ENCODE measurements around the gene WDR20.
"Not testable (repeated sequence)": the region's sequence is repeated elsewhere in the genome, so short reads cannot be mapped to it uniquely, and the experiment has no call there.

The WDR20 gene

DNA sequence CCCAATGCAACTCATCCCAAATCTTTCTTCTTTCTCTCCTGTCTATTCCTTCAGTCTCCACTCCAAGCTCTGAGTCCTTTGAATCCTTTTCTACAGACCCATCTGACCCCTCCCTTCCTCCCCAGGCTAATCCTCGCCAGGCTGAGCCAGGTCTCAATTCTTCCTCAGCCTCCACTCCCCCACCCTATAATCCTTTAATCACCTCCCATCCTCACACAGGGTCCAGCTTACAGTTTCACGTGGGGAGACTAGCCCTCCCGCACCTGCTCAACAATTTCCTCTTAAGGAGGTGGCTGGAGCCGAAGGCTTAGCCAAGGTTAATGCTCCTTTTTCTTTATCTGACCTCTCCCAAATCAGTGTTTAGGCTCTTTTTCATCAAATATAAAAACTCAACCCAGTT, 101.5 kb downstream of the WDR20 start:
- no peak for DNase-seq

DNA sequence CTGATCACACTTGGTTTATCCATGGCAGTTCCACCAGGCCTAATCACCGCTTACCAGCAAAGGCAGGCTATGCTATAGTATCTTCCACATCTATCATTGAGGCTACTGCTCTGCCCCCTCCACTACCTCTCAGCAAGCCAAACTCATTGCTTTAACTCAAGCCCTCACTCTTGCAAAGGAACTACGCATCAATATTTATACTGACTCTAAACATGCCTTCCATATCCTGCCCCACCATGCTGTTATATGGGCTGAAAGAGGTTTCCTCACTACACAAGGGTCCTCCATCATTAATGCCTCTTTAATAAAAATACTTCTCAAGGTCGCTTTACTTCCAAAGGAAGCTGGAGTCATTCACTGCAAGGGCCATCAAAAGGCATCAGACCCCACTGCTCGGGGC, 104.1 kb downstream of the WDR20 start:
- not testable (repeated sequence) for DNase-seq

DNA sequence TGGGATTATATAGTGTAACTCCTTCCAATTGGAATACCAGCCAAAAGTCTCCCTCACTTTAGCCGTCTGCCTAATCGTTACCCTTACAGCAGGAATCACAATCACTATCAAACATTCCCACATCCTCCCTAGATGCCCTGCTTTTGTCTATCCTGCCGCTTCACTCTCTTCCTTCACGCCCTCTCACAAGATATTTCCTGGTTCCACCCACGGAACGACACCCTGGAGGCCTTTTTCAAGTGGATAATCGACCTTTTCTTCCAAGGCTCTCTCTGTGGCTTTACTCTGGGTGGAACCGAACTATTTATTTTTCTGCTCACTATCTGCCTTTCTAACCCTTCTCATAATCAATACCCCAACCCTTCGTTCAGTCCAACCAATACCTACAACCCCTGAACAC, 106.4 kb downstream of the WDR20 start:
- no peak for DNase-seq

GRCh38 chr14:102248121-102248520, 108.4 kb downstream of the WDR20 start:
- DNase-seq: no peak

- no peak for DNase-seq
Observed at GRCh38 chr14:102249041-102249440, 109.3 kb downstream of the WDR20 start.

DNA sequence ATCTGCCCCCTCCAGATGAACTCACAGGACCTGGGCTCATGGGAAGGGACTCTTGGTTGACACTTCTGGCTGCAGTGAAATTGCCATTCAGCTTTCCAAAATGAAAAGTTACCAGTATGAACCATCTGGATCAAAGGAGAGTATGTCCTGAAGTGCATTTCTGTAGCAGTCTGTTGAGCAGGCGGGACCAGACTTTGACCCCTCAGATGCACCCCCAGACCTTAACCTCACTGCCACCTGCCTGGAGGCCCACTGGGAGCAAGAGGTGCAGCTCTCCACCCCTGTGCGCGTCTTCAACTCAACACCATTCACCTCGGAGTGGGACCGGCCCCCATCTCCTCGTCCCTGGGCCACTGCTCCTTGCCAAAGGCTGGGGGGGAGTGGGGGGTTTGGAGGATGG, 110.3 kb downstream of the WDR20 start:
- DNase-seq: no peak

DNA sequence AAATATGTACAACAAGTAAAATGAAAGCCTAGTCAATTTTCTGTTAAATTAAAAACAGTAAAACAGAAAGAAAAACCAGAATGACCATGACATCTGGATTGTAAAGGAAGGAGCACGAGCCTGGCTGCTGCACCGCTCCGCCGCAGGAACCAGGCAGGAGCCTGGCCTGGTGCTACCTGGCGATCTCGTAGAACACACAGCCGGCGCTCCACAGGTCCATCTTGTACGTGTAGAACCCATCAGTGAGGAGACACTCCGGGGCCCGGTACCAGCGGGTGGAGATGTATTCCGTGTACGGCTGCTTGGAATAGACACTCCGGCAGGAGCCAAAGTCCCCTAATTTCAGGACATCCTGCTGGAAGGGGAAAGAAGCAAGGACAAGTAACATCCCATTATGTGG, 110.9 kb downstream of the WDR20 start:
- DNase-seq: no peak

- no peak for DNase-seq
Observed at GRCh38 chr14:102251161-102251560, 111.5 kb downstream of the WDR20 start.

GRCh38 chr14:102252834-102253801, 113.4 kb downstream of the WDR20 start:
- no peak for DNase-seq

DNA sequence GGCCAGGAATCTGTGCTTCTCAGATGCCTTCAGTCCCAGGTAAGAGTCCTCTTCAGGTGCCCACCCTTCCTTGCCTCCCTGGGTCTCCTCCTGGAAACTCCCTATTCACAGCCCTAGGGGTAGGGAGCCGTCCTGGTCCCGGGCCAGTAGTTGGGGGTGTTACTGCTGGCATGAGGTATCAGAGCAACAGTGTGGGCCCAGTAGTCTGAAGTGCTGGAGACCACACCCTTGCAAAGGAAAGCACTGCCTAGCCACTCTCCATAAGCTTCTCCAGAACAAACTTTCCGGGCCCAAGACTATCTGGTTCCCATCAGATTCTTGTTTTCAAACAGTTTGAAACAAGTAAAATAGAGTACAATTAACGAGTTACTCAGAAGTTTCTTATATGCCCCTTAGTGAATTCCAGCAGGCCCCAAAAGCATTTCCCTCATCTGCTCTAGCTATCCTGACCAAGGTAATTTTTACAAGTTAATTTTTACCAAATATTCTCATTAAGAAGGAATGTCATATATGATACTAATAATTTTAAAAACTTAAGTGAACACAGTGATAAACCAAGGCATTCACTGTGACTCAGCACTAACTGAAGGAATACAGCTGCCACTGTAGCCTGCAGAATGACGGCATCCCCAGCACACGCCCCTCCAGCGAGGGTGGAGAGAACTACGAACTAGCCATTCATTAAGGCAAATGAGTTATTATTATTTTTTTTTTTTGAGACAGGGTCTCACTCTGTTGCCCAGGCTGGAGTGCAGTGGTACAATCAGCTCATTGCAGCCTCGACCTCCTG, 115.9 kb downstream of the WDR20 start:
- no peak for DNase-seq

DNA sequence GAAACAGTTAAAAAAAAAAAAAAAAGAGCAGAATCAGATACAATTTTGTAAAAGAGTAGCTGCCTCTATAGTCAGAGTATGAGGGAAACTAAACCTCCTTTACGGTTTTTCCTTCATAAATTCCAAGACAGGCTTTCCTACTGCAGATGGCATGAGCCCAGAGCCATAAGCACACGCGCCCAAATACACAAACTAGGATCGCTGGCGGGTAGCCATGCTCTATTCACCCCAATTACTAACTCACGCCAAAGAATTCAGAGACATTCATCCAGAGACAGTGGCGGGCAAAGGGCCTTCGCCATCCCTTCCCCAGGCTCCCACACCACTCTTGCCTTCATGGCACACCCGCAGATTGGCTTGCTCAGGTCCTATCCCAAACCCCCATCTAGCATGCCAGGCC, 117.0 kb downstream of the WDR20 start:
- DNase-seq: no peak

GRCh38 chr14:102258136-102258535, 118.4 kb downstream of the WDR20 start:
- DNase-seq: no peak
